HepG2 (cell line): ENCODE results near the gene UFL1. TPM values are rescaled to one million over a fixed set of nuclear protein-coding genes. Genes with fewer than 3 reads are reported as not detected.

Experiments
- ATAC-seq: fragments of 200-7000 bp; cut with Tn5 transposase; 3 replicates; pipeline ENCODE4 v1.9.1; 2020; ENCODE audit warnings: mild to moderate bottlenecking, moderate library complexity
- BruUV-seq: library from RNA; stranded (reverse); fragments of 400-500 nt; replicated peaks from 2 replicates; lab custom pipeline; 2021; lab: Mats Ljungman, UMichigan
- CTCF ChIA-PET: fragments of 300-600 bp; formaldehyde crosslinking; extraction: SDS; loops from one replicate; lab custom pipeline; 2021; ENCODE audit warnings: low total read pairs, inconsistent platforms, low intra/inter-chr PET ratio; lab: Yijun Ruan, JAX
- POLR2A ChIA-PET: fragments of 350-600 bp; sonication (Branson Sonifier 250); formaldehyde crosslinking; loops from one replicate; lab custom pipeline; 2020; ENCODE audit warnings: antibody characterized with exemption, inconsistent platforms; lab: Yijun Ruan, JAX
- DNase-seq: peaks from one replicate; pipeline ENCODE4 v3.0.0-alpha.2; 2015; ENCODE audit warnings: low spot score
- FAIRE-seq: peaks from 3 replicates; lab custom pipeline; 2011; peaks lifted over from hg19 to GRCh38; lab: Jason Lieb, UNC
- H2AFZ ChIP-seq: one replicate; pipeline ENCODE4 v1.6.1; 2011; ENCODE audit warnings: low read length, inconsistent platforms
- H3K27ac ChIP-seq: fragments of 300-600 bp; 3 replicates; pipeline ENCODE4 v1.8.0; 2011; ENCODE audit warnings: mixed run types, mild to moderate bottlenecking, mixed read lengths, low read length, inconsistent platforms; ENCODE audit not compliant: insufficient read depth; ENCODE audit errors: extremely low read length
- H3K27me3 ChIP-seq, 2 experiments: fragments of 200-600 bp in 1 of 2; 2 replicates in 1 of 2; 3 replicates in 1 of 2; pipeline versions ENCODE4 v1.6.0 to v1.8.0; 2011; ENCODE audit warnings: low read length in 2 of 2, mild to moderate bottlenecking in 2 of 2, moderate library complexity in 2 of 2, inconsistent platforms in 1 of 2; ENCODE audit not compliant: insufficient read depth in 2 of 2, control insufficient read depth in 1 of 2
- H3K36me3 ChIP-seq, 2 experiments: fragments of 200-600 bp in 1 of 2; replicated peaks in 1 of 2; 2 replicates in 1 of 2; 3 replicates in 1 of 2; pipeline versions ENCODE4 v1.5.1 to v1.8.0; 2011; ENCODE audit warnings: low read length in 2 of 2, inconsistent platforms in 1 of 2; ENCODE audit not compliant: insufficient read depth in 2 of 2, control insufficient read depth in 1 of 2
- H3K4me1 ChIP-seq: 2 replicates; pipeline ENCODE4 v1.5.1; 2012; ENCODE audit warnings: low read length, inconsistent platforms; ENCODE audit not compliant: insufficient read depth
- H3K4me2 ChIP-seq: 2 replicates; pipeline ENCODE4 v1.6.0; 2011; ENCODE audit warnings: low read depth, low read length, inconsistent platforms
- H3K4me3 ChIP-seq, 3 experiments: fragments of 200-600 bp in 1 of 3; sonication (generic), shearing (Covaris generic) in 1 of 3; replicated peaks in 1 of 3; 2 replicates each; pipeline ENCODE4 v1.5.1; 2011 to 2016; ENCODE audit warnings: low read length in 3 of 3, inconsistent platforms in 2 of 3, low read depth in 2 of 3, mild to moderate bottlenecking in 2 of 3, control low read depth in 1 of 3, mixed read lengths in 1 of 3; ENCODE audit not compliant: insufficient read depth in 1 of 3
- H3K79me2 ChIP-seq: one replicate; pipeline ENCODE4 v1.6.1; 2011; ENCODE audit warnings: low read length, inconsistent platforms; ENCODE audit not compliant: insufficient read depth
- H3K9ac ChIP-seq: 2 replicates; pipeline ENCODE4 v1.6.0; 2011; ENCODE audit warnings: mild to moderate bottlenecking, low read depth, low read length, inconsistent platforms; ENCODE audit not compliant: insufficient read depth
- H3K9me3 ChIP-seq: 2 replicates; pipeline ENCODE4 v1.5.1; 2012; ENCODE audit warnings: mild to moderate bottlenecking, low read length
- H4K20me1 ChIP-seq: 2 replicates; pipeline ENCODE4 v1.6.0; 2011; ENCODE audit warnings: inconsistent platforms, mild to moderate bottlenecking, low read length, moderate library complexity; ENCODE audit not compliant: insufficient read depth
- DMAP1 ChIP-seq: IDR thresholded peaks from 2 replicates; pipeline ENCODE4 v1.6.1; 2016
- KLF12 ChIP-seq: sonication (generic); formaldehyde crosslinking; IDR thresholded peaks from 2 replicates; pipeline ENCODE4 v1.4.0; 2020; ENCODE audit warnings: missing genetic modification reagents, borderline replicate concordance
- KLF6 ChIP-seq: IDR thresholded peaks from 2 replicates; pipeline ENCODE4 v1.8.0; 2016; ENCODE audit warnings: missing biosample characterization, missing genetic modification reagents
- NFIC ChIP-seq: IDR thresholded peaks from 2 replicates; pipeline ENCODE4 v1.6.1; 2012; ENCODE audit warnings: mild to moderate bottlenecking, low read length, inconsistent platforms
- REPIN1 ChIP-seq: sonication (generic); formaldehyde crosslinking; IDR thresholded peaks from 2 replicates; pipeline ENCODE4 v1.8.0; 2022; ENCODE audit warnings: missing genetic modification reagents, low read depth, mild to moderate bottlenecking, borderline replicate concordance
- SALL1 ChIP-seq: sonication (generic); formaldehyde crosslinking; IDR thresholded peaks from 2 replicates; pipeline ENCODE4 v1.8.0; 2022; ENCODE audit warnings: mild to moderate bottlenecking, missing genetic modification reagents
- SNRNP70 ChIP-seq: fragments of 200-400 bp; formaldehyde crosslinking; IDR thresholded peaks from 2 replicates; pipeline ENCODE4 v1.6.1; 2017; ENCODE audit warnings: mild to moderate bottlenecking, low read depth, low read length, moderate library complexity
- SP4 ChIP-seq: sonication (generic); formaldehyde crosslinking; IDR thresholded peaks from 2 replicates; pipeline ENCODE4 v1.8.1; 2023; ENCODE audit warnings: mild to moderate bottlenecking, missing genetic modification reagents
- SSRP1 ChIP-seq: IDR thresholded peaks from 2 replicates; pipeline ENCODE4 v1.6.1; 2016; ENCODE audit warnings: control low read depth
- ZNF530 ChIP-seq: sonication (generic); formaldehyde crosslinking; IDR thresholded peaks from 2 replicates; pipeline ENCODE4 v1.5.0; 2020; ENCODE audit warnings: low read depth, mild to moderate bottlenecking, missing genetic modification reagents
- ZNF562 ChIP-seq: sonication (generic); formaldehyde crosslinking; IDR thresholded peaks from 2 replicates; pipeline ENCODE4 v1.8.0; 2022; ENCODE audit warnings: missing genetic modification reagents, borderline replicate concordance
- ZNF790 ChIP-seq: sonication (generic); formaldehyde crosslinking; IDR thresholded peaks from 2 replicates; pipeline ENCODE4 v1.8.0; 2022; ENCODE audit warnings: missing genetic modification reagents, mild to moderate bottlenecking, borderline replicate concordance
- WGBS: methylation state at CpG from one replicate; pipeline ENCODE4 v1.1.6; 2017; ENCODE audit warnings: low lambda C conversion rate; 5-methylcytosine and 5-hydroxymethylcytosine counted together
- in situ Hi-C: cut with HindIII; loops from 2 replicates; pipeline ENCODE4 v1.10.0; 2017; ENCODE audit warnings: low pct_unique_long_range_greater_than_20kb; ENCODE audit not compliant: extremely low pct_ligation_motif_present
- intact Hi-C: fragments of 100-400 bp; cut with micrococcal nuclease; formaldehyde crosslinking; loops from one replicate; pipeline ENCODE4 v1.10.0; 2022; ENCODE audit not compliant: unreplicated experiment
- polyA plus RNA-seq, 8 experiments: library from polyadenylated mRNA; depleted of rRNA in 3 of 8; stranded (reverse) in 7 of 8; unstranded in 1 of 8; fragments of >200 nt; fragmentation: Illumina TruSeq in 4 of 8; extraction: Trizol in 4 of 8; gene quantifications; 2 replicates each; pipeline versions ENCODE4 v1.2.1 to v1.2.3, GENCODE V29; 2011 to 2016; ENCODE audit warnings: low read depth in 4 of 8, missing spikeins in 1 of 8, mixed read lengths in 1 of 8; ENCODE audit not compliant: insufficient read depth in 1 of 8
- total RNA-seq, 5 experiments: library from RNA; depleted of rRNA; stranded (reverse); fragments of >200 nt; fragmentation: Illumina TruSeq; extraction: Trizol; gene quantifications; 2 replicates each; pipeline ENCODE4 v1.2.3, GENCODE V29; 2016; ENCODE audit warnings: low read depth in 1 of 5
- TF ChIP-seq, protein P1 (sequence below): fragments of 450-650 bp; IDR thresholded peaks from 2 replicates; pipeline ENCODE4 v1.6.1; 2016
- TF ChIP-seq, protein P2 (sequence below): sonication (generic); formaldehyde crosslinking; IDR thresholded peaks from 2 replicates; pipeline ENCODE4 v1.5.0; 2020; ENCODE audit warnings: mild to moderate bottlenecking, missing genetic modification reagents, moderate library complexity
- TF ChIP-seq, protein P3 (sequence below): sonication (generic); formaldehyde crosslinking; IDR thresholded peaks from 2 replicates; pipeline ENCODE4 v1.5.0; 2020; ENCODE audit warnings: missing genetic modification reagents, mild to moderate bottlenecking, borderline replicate concordance

The UFL1 gene
- total and polyA plus RNA-seq, 2 of the 13 experiments (the other 11 are each of a cell fraction or from before 2014, with no cell fraction given): 8.8 to 24.7 TPM

DNA sequence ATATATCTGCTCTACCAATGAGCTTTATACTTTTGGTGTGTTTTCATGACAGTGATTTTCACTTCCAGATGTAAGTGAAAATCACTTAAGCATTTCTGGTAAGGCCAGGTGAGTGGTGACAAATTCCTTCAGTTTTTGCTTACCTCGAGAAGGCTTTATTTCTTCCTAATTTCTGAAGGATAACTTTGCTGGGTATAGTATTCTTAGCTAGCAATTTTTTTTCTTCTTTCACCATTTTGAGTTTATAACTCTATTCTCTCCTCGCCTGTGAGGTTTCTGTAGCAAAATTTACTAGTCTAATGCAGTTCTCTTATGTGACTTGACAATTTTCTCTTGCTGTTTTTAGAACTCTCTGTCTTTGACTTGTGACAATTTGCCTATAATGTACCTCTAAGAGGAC, 48.4 kb downstream of the UFL1 start:
- FAIRE-seq (no peak), DNase-seq (no peak), ATAC-seq (no peak)
- CTCF ChIA-PET: no interaction called here
- no peaks in the 10 kb centered on the region for H4K20me1 ChIP-seq
- intact Hi-C loops: no loop called here
- H3K27me3 ChIP-seq: no peaks in the 10 kb centered on the region; a peak in 1 of 5 replicates
- peaks cover 23% of the 10 kb centered on the region for H3K9me3 ChIP-seq
- WGBS: 0% methylated on average over 2 of the region's 2 CpGs
- H3K4me3 ChIP-seq: no peak overlapping the region
- no TSS peak for BruUV-seq
- in situ Hi-C loops: no loop called here
- no peaks in the 10 kb centered on the region for H3K4me1 ChIP-seq
- H3K36me3 ChIP-seq: no peaks in the 10 kb centered on the region
- H2AFZ ChIP-seq: no peak overlapping the region
- no peak overlapping the region for H3K27ac ChIP-seq
- no peak overlapping the region for H3K4me2 ChIP-seq
- H3K79me2 ChIP-seq: no peaks in the 10 kb centered on the region
- TF ChIP-seq DMAP1: no peak
- TF ChIP-seq, protein P1, sequence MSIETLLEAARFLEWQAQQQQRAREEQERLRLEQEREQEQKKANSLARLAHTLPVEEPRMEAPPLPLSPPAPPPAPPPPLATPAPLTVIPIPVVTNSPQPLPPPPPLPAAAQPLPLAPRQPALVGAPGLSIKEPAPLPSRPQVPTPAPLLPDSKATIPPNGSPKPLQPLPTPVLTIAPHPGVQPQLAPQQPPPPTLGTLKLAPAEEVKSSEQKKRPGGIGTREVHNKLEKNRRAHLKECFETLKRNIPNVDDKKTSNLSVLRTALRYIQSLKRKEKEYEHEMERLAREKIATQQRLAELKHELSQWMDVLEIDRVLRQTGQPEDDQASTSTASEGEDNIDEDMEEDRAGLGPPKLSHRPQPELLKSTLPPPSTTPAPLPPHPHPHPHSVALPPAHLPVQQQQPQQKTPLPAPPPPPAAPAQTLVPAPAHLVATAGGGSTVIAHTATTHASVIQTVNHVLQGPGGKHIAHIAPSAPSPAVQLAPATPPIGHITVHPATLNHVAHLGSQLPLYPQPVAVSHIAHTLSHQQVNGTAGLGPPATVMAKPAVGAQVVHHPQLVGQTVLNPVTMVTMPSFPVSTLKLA: no peak
- TF ChIP-seq ZNF790: no peak
- TF ChIP-seq REPIN1 (CRISPR knock-in tag): no peak
- TF ChIP-seq SSRP1 (CRISPR knock-in tag): no peak
- TF ChIP-seq ZNF562 (CRISPR knock-in tag): no peak
- TF ChIP-seq NFIC: no peak
- TF ChIP-seq SNRNP70: no peak
- no peak for TF ChIP-seq KLF12 (CRISPR knock-in tag)
- TF ChIP-seq SP4 (CRISPR knock-in tag): no peak
- no peak for TF ChIP-seq ZNF530 (CRISPR knock-in tag)
- TF ChIP-seq SALL1 (CRISPR knock-in tag): no peak
- TF ChIP-seq, protein P2, sequence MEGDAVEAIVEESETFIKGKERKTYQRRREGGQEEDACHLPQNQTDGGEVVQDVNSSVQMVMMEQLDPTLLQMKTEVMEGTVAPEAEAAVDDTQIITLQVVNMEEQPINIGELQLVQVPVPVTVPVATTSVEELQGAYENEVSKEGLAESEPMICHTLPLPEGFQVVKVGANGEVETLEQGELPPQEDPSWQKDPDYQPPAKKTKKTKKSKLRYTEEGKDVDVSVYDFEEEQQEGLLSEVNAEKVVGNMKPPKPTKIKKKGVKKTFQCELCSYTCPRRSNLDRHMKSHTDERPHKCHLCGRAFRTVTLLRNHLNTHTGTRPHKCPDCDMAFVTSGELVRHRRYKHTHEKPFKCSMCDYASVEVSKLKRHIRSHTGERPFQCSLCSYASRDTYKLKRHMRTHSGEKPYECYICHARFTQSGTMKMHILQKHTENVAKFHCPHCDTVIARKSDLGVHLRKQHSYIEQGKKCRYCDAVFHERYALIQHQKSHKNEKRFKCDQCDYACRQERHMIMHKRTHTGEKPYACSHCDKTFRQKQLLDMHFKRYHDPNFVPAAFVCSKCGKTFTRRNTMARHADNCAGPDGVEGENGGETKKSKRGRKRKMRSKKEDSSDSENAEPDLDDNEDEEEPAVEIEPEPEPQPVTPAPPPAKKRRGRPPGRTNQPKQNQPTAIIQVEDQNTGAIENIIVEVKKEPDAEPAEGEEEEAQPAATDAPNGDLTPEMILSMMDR: no peak
- TF ChIP-seq, protein P3, sequence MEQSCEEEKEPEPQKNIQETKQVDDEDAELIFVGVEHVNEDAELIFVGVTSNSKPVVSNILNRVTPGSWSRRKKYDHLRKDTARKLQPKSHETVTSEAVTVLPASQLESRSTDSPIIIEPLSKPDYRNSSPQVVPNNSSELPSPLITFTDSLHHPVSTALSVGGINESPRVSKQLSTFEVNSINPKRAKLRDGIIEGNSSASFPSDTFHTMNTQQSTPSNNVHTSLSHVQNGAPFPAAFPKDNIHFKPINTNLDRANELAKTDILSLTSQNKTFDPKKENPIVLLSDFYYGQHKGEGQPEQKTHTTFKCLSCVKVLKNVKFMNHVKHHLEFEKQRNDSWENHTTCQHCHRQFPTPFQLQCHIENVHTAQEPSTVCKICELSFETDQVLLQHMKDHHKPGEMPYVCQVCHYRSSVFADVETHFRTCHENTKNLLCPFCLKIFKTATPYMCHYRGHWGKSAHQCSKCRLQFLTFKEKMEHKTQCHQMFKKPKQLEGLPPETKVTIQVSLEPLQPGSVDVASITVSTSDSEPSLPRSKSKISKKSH (CRISPR knock-in tag): no peak
- TF ChIP-seq KLF6: no peak
- POLR2A ChIA-PET: no interaction called here
- no peak overlapping the region for H3K9ac ChIP-seq
